HepG2 (cell line): ENCODE data around the gene MYOZ1. TPM values are rescaled to one million over a fixed set of nuclear protein-coding genes. Genes with fewer than 3 reads are reported as not detected.

Experiments
- ATAC-seq: fragments of 200-7000 bp; cut with Tn5 transposase; 3 replicates; pipeline ENCODE4 v1.9.1; 2020; ENCODE audit warnings: mild to moderate bottlenecking, moderate library complexity
- BruUV-seq: library from RNA; stranded (reverse); fragments of 400-500 nt; replicated peaks from 2 replicates; lab custom pipeline; 2021; lab: Mats Ljungman, UMichigan
- CTCF ChIA-PET: fragments of 300-600 bp; formaldehyde crosslinking; extraction: SDS; loops from one replicate; lab custom pipeline; 2021; ENCODE audit warnings: low total read pairs, inconsistent platforms, low intra/inter-chr PET ratio; lab: Yijun Ruan, JAX
- POLR2A ChIA-PET: fragments of 350-600 bp; sonication (Branson Sonifier 250); formaldehyde crosslinking; loops from one replicate; lab custom pipeline; 2020; ENCODE audit warnings: antibody characterized with exemption, inconsistent platforms; lab: Yijun Ruan, JAX
- DNase-seq: peaks from one replicate; pipeline ENCODE4 v3.0.0-alpha.2; 2015; ENCODE audit warnings: low spot score
- FAIRE-seq: peaks from 3 replicates; lab custom pipeline; 2011; peaks lifted over from hg19 to GRCh38; lab: Jason Lieb, UNC
- H2AFZ ChIP-seq: one replicate; pipeline ENCODE4 v1.6.1; 2011; ENCODE audit warnings: low read length, inconsistent platforms
- H3K27ac ChIP-seq: fragments of 300-600 bp; 3 replicates; pipeline ENCODE4 v1.8.0; 2011; ENCODE audit warnings: mixed run types, mild to moderate bottlenecking, mixed read lengths, low read length, inconsistent platforms; ENCODE audit not compliant: insufficient read depth; ENCODE audit errors: extremely low read length
- H3K27me3 ChIP-seq, 2 experiments: fragments of 200-600 bp in 1 of 2; 2 replicates in 1 of 2; 3 replicates in 1 of 2; pipeline versions ENCODE4 v1.6.0 to v1.8.0; 2011; ENCODE audit warnings: low read length in 2 of 2, mild to moderate bottlenecking in 2 of 2, moderate library complexity in 2 of 2, inconsistent platforms in 1 of 2; ENCODE audit not compliant: insufficient read depth in 2 of 2, control insufficient read depth in 1 of 2
- H3K36me3 ChIP-seq, 2 experiments: fragments of 200-600 bp in 1 of 2; replicated peaks in 1 of 2; 2 replicates in 1 of 2; 3 replicates in 1 of 2; pipeline versions ENCODE4 v1.5.1 to v1.8.0; 2011; ENCODE audit warnings: low read length in 2 of 2, inconsistent platforms in 1 of 2; ENCODE audit not compliant: insufficient read depth in 2 of 2, control insufficient read depth in 1 of 2
- H3K4me1 ChIP-seq: 2 replicates; pipeline ENCODE4 v1.5.1; 2012; ENCODE audit warnings: low read length, inconsistent platforms; ENCODE audit not compliant: insufficient read depth
- H3K4me2 ChIP-seq: 2 replicates; pipeline ENCODE4 v1.6.0; 2011; ENCODE audit warnings: low read depth, low read length, inconsistent platforms
- H3K4me3 ChIP-seq, 3 experiments: fragments of 200-600 bp in 1 of 3; sonication (generic), shearing (Covaris generic) in 1 of 3; replicated peaks in 1 of 3; 2 replicates each; pipeline ENCODE4 v1.5.1; 2011 to 2016; ENCODE audit warnings: low read length in 3 of 3, inconsistent platforms in 2 of 3, low read depth in 2 of 3, mild to moderate bottlenecking in 2 of 3, control low read depth in 1 of 3, mixed read lengths in 1 of 3; ENCODE audit not compliant: insufficient read depth in 1 of 3
- H3K79me2 ChIP-seq: one replicate; pipeline ENCODE4 v1.6.1; 2011; ENCODE audit warnings: low read length, inconsistent platforms; ENCODE audit not compliant: insufficient read depth
- H3K9ac ChIP-seq: 2 replicates; pipeline ENCODE4 v1.6.0; 2011; ENCODE audit warnings: mild to moderate bottlenecking, low read depth, low read length, inconsistent platforms; ENCODE audit not compliant: insufficient read depth
- H3K9me3 ChIP-seq: 2 replicates; pipeline ENCODE4 v1.5.1; 2012; ENCODE audit warnings: mild to moderate bottlenecking, low read length
- H4K20me1 ChIP-seq: 2 replicates; pipeline ENCODE4 v1.6.0; 2011; ENCODE audit warnings: inconsistent platforms, mild to moderate bottlenecking, low read length, moderate library complexity; ENCODE audit not compliant: insufficient read depth
- ARID2 ChIP-seq: sonication (generic); formaldehyde crosslinking; IDR thresholded peaks from 2 replicates; pipeline ENCODE4 v1.8.1; 2022; ENCODE audit warnings: mild to moderate bottlenecking, missing genetic modification reagents, borderline replicate concordance
- ARNTL ChIP-seq: sonication (generic); formaldehyde crosslinking; IDR thresholded peaks from 2 replicates; pipeline ENCODE4 v1.4.0; 2020; ENCODE audit warnings: mild to moderate bottlenecking, missing genetic modification reagents
- EP300 ChIP-seq, 3 experiments: sonication (generic) in 1 of 3; formaldehyde crosslinking in 1 of 3; IDR thresholded peaks; 2 replicates each; pipeline versions ENCODE4 v1.5.1 to v1.6.1; 2011 to 2020; ENCODE audit warnings: low read depth in 2 of 3, low read length in 2 of 3, borderline replicate concordance in 1 of 3, improper control_type of control experiment in 1 of 3, mild to moderate bottlenecking in 1 of 3, missing genetic modification reagents in 1 of 3, moderate library complexity in 1 of 3
- KLF16 ChIP-seq, 2 experiments: sonication (generic) in 1 of 2; formaldehyde crosslinking in 1 of 2; IDR thresholded peaks; 2 replicates each; pipeline versions ENCODE4 v1.6.1 to v1.8.0; 2016 to 2023; ENCODE audit warnings: missing genetic modification reagents in 2 of 2, missing compliant biosample characterization in 1 of 2
- POLR2G ChIP-seq: fragments of 200-400 bp; formaldehyde crosslinking; IDR thresholded peaks from 2 replicates; pipeline ENCODE4 v1.6.1; 2018; ENCODE audit warnings: mild to moderate bottlenecking, low read depth, low read length, moderate library complexity
- RBFOX2 ChIP-seq: fragments of 200-400 bp; formaldehyde crosslinking; IDR thresholded peaks from 2 replicates; pipeline ENCODE4 v1.6.1; 2017; ENCODE audit warnings: low read depth, mild to moderate bottlenecking, low read length
- RORA ChIP-seq: sonication (generic); formaldehyde crosslinking; IDR thresholded peaks from 2 replicates; pipeline ENCODE4 v1.5.0; 2020; ENCODE audit warnings: mild to moderate bottlenecking, missing genetic modification reagents, moderate library complexity
- TARDBP ChIP-seq: sonication (generic); formaldehyde crosslinking; IDR thresholded peaks from 2 replicates; pipeline ENCODE4 v1.8.0; 2022; ENCODE audit warnings: mild to moderate bottlenecking, missing genetic modification reagents
- ZNF136 ChIP-seq: sonication (generic); formaldehyde crosslinking; IDR thresholded peaks from 2 replicates; pipeline ENCODE4 v1.8.1; 2022; ENCODE audit warnings: low read depth, mild to moderate bottlenecking, moderate library complexity, missing genetic modification reagents
- ZNF205 ChIP-seq: IDR thresholded peaks from 2 replicates; pipeline ENCODE4 v1.6.1; 2018; ENCODE audit warnings: missing biosample characterization, missing genetic modification reagents
- ZNF331 ChIP-seq: sonication (generic); formaldehyde crosslinking; IDR thresholded peaks from 2 replicates; pipeline ENCODE4 v1.4.0; 2020; ENCODE audit warnings: missing genetic modification reagents
- ZNF333 ChIP-seq: sonication (generic); formaldehyde crosslinking; IDR thresholded peaks from 2 replicates; pipeline ENCODE4 v1.4.0; 2020; ENCODE audit warnings: mild to moderate bottlenecking, missing genetic modification reagents, borderline replicate concordance
- ZNF766 ChIP-seq: sonication (generic); formaldehyde crosslinking; IDR thresholded peaks from 2 replicates; pipeline ENCODE4 v1.5.0; 2020; ENCODE audit warnings: missing genetic modification reagents, borderline replicate concordance
- ZNF841 ChIP-seq: sonication (generic); formaldehyde crosslinking; IDR thresholded peaks from 2 replicates; pipeline ENCODE4 v1.8.1; 2023; ENCODE audit warnings: missing genetic modification reagents, borderline replicate concordance
- WGBS: methylation state at CpG from one replicate; pipeline ENCODE4 v1.1.6; 2017; ENCODE audit warnings: low lambda C conversion rate; 5-methylcytosine and 5-hydroxymethylcytosine counted together
- in situ Hi-C: cut with HindIII; loops from 2 replicates; pipeline ENCODE4 v1.10.0; 2017; ENCODE audit warnings: low pct_unique_long_range_greater_than_20kb; ENCODE audit not compliant: extremely low pct_ligation_motif_present
- intact Hi-C: fragments of 100-400 bp; cut with micrococcal nuclease; formaldehyde crosslinking; loops from one replicate; pipeline ENCODE4 v1.10.0; 2022; ENCODE audit not compliant: unreplicated experiment
- polyA plus RNA-seq, 8 experiments: library from polyadenylated mRNA; depleted of rRNA in 3 of 8; stranded (reverse) in 7 of 8; unstranded in 1 of 8; fragments of >200 nt; fragmentation: Illumina TruSeq in 4 of 8; extraction: Trizol in 4 of 8; gene quantifications; 2 replicates each; pipeline versions ENCODE4 v1.2.1 to v1.2.3, GENCODE V29; 2011 to 2016; ENCODE audit warnings: low read depth in 4 of 8, missing spikeins in 1 of 8, mixed read lengths in 1 of 8; ENCODE audit not compliant: insufficient read depth in 1 of 8
- total RNA-seq, 5 experiments: library from RNA; depleted of rRNA; stranded (reverse); fragments of >200 nt; fragmentation: Illumina TruSeq; extraction: Trizol; gene quantifications; 2 replicates each; pipeline ENCODE4 v1.2.3, GENCODE V29; 2016; ENCODE audit warnings: low read depth in 1 of 5
- TF ChIP-seq, protein P1 (sequence below): sonication (generic); formaldehyde crosslinking; IDR thresholded peaks from 2 replicates; pipeline ENCODE4 v1.8.1; 2022; ENCODE audit warnings: mild to moderate bottlenecking, missing genetic modification reagents
- TF ChIP-seq, protein P2 (sequence below), 2 experiments: sonication (generic) in 1 of 2; formaldehyde crosslinking in 1 of 2; IDR thresholded peaks; 2 replicates each; pipeline versions ENCODE4 v1.4.0 to v1.6.1; 2016 to 2020; ENCODE audit warnings: borderline replicate concordance in 1 of 2, low read depth in 1 of 2, mild to moderate bottlenecking in 1 of 2, missing genetic modification reagents in 1 of 2

Gene MYOZ1
- total and polyA plus RNA-seq, 2 of the 13 experiments (the other 11 are each of a cell fraction or from before 2014, with no cell fraction given): not detected

DNA sequence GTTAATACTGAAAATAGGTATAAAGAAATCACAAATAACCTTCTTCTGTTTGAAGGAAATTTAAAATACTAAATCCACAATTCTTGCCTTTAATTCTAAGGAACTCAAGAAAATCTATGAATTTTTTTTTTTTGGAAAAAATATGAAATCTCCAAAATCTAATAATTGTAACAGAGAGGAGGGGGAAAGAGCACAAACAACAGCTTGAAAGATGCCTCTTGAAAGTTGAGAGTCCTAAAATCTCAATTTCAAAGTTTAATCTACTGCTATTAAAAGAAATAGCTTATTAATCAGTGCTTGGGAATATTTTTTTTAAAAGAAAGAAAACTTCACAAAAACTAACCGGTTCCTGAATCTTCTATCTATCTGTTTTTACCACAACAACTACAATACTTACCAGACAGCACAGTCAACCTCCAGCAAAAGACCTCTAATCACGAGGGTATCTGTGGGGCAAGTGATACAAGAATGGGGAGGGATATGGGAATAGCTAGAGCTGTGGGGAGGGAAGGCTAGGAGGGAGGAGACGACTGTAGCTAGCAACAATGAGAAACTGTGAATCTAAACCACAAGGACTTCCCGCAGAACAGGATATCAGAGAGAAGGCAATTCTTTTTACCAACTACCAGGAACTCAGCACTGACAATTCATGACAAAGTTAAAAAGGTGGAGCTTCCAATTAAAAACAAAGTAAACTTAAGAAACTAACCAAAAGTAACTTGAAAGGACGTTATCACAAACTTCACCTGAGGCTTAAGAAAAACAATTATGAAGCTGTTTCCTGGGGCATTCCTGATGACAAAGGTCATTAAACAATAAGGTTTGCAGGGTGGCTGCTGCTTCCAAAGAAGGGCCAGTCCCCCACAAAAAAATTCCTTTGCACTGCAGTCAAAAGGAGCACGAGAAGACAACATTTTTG lies 50.1 kb downstream of the MYOZ1 start, which contains the start of gene USP54:
TSS of gene USP54 (minus strand) at position 462 of the 919 bp plus-strand sequence. CDS start 15,684 bp downstream, outside the sequence.
- Histone ChIP-seq H3K79me2 (peaks cover 13% of the 10 kb centered on the region), H3K4me2 (peak within 1 kb of the TSS; percentile 92), H3K4me3 (peak within 1 kb of the TSS; percentile 34 to 62 (median 61); a peak in 5 of 6 replicates), H2AFZ (peak within 1 kb of the TSS; percentile 87), H3K9me3 (no peaks in the 10 kb centered on the region), H4K20me1 (no peaks in the 10 kb centered on the region; the same call in 1 of the 2 replicates), H3K27ac (peak within 1 kb of the TSS; percentile 84), H3K36me3 (no peaks in the 10 kb centered on the region), H3K27me3 (no peaks in the 10 kb centered on the region; a peak in 1 of 5 replicates), H3K4me1 (peaks cover 80% of the 10 kb centered on the region), H3K9ac (peak within 1 kb of the TSS; percentile 71)
- CTCF ChIA-PET: no interaction called here
- TSS peak; percentile 70 for BruUV-seq
- DNase-seq (peak; percentile 59), FAIRE-seq (no peak), ATAC-seq (peak; percentile 53)
- in situ Hi-C loops: no loop called here
- 10% methylated on average over 6 of the region's 6 CpGs for WGBS
- intact Hi-C loops: no loop called here
- POLR2A ChIA-PET: interaction anchor here (1.1 to 1.7 kb wide), 3 partner anchors 9 to 35 kb away, joined by 3 to 12 read pairs (median 4); no protein-coding TSS in a partner anchor
- no peak for TF ChIP-seq ZNF205 (CRISPR knock-in tag)
- TF ChIP-seq, protein P1, sequence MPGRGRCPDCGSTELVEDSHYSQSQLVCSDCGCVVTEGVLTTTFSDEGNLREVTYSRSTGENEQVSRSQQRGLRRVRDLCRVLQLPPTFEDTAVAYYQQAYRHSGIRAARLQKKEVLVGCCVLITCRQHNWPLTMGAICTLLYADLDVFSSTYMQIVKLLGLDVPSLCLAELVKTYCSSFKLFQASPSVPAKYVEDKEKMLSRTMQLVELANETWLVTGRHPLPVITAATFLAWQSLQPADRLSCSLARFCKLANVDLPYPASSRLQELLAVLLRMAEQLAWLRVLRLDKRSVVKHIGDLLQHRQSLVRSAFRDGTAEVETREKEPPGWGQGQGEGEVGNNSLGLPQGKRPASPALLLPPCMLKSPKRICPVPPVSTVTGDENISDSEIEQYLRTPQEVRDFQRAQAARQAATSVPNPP (CRISPR knock-in tag): peak; percentile 21; the same call in 1 of the 2 replicates
- peak in 1 of 2 experiments; percentile 41; a peak in 1 of 4 replicates for TF ChIP-seq EP300 (IDR thresholded peaks at IDR 0.05; ENCODE audit: low read depth in 2 of 2, low read length in 2 of 2)
- no peak for TF ChIP-seq EP300 (CRISPR knock-in tag; IDR thresholded peaks at IDR 0.05; ENCODE audit: borderline replicate concordance)
- TF ChIP-seq RORA (CRISPR knock-in tag): no peak
- no peak for TF ChIP-seq ARNTL (CRISPR knock-in tag)
- 0 out of 4 replicates have a peak, but pooled peaks of 1 of the 2 experiments have one; percentile 8 for TF ChIP-seq KLF16 (CRISPR knock-in tag; IDR thresholded peaks at IDR 0.05)
- no peak for TF ChIP-seq RBFOX2
- 0 out of 2 replicates have a peak, but pooled peaks have one; percentile 27 for TF ChIP-seq ZNF841
- no peak for TF ChIP-seq ZNF766
- TF ChIP-seq ZNF333: no peak
- no peak for TF ChIP-seq ZNF331 (CRISPR knock-in tag)
- TF ChIP-seq ARID2 (CRISPR knock-in tag): 0 out of 2 replicates have a peak, but pooled peaks have one; percentile 49
- TF ChIP-seq, protein P2, sequence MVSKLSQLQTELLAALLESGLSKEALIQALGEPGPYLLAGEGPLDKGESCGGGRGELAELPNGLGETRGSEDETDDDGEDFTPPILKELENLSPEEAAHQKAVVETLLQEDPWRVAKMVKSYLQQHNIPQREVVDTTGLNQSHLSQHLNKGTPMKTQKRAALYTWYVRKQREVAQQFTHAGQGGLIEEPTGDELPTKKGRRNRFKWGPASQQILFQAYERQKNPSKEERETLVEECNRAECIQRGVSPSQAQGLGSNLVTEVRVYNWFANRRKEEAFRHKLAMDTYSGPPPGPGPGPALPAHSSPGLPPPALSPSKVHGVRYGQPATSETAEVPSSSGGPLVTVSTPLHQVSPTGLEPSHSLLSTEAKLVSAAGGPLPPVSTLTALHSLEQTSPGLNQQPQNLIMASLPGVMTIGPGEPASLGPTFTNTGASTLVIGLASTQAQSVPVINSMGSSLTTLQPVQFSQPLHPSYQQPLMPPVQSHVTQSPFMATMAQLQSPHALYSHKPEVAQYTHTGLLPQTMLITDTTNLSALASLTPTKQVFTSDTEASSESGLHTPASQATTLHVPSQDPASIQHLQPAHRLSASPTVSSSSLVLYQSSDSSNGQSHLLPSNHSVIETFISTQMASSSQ (IDR thresholded peaks at IDR 0.05; ENCODE audit: low read depth): no peak
- TF ChIP-seq, protein P2 (CRISPR knock-in tag; IDR thresholded peaks at IDR 0.05; ENCODE audit: borderline replicate concordance): 0 out of 2 replicates have a peak, but pooled peaks have one; percentile 9
- no peak for TF ChIP-seq ZNF136
- TF ChIP-seq POLR2G: peak; percentile 40; the same call in 1 of the 2 replicates
- TF ChIP-seq TARDBP (CRISPR knock-in tag): peak; percentile 38; the same call in 1 of the 2 replicates
